Measurements from ENCODE around the gene GASK1B. TPM values are rescaled to one million over a fixed set of nuclear protein-coding genes. Genes with fewer than 3 reads are reported as not detected.

The GASK1B gene
- total RNA-seq, result 68.6 TPM
- long read RNA-seq, full-length matches to known transcripts, result 11 of 38 reads
- long read RNA-seq, partial matches to known transcripts, result 21 of 38 reads
- long read RNA-seq, other reads (novel, unspliced or antisense), result 6 of 38 reads

GRCh38 chr4:158172261-158173258 lies at the start of gene GASK1B:
TSS of gene GASK1B (minus strand) at chr4:158173025. CDS start at chr4:158171375, 1,650 bp downstream.
- intact Hi-C loops (cut with DNase I), result loop anchor here (1.0 to 5.0 kb wide), 2 partner anchors 180 to 470 kb away; no protein-coding TSS in a partner anchor
- ATAC-seq, result peak; percentile 67
- DNase-seq (ENCODE audit: missing footprints), result no peak

DNA sequence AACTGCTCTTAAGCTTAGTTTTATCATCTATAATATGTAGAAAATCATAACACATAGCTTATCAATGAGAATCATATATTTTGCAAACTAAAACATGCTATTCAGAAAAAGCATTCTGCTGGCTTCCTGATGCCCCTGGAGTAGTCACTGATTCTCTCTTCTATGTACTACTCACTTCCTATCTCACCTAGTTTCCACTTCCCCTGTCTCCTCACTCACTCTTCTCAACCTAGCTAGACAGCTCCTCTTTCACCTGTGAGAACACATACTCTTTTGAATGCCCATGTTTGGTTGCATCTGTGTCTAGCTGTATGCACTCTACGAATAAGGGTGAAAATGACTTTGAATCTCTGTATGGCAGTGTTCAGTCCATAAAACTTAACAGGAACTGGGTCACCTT lies 46.8 kb upstream of the GASK1B start:
- DNase-seq (ENCODE audit: missing footprints), result no peak
- no peak for ATAC-seq
- intact Hi-C loops (cut with DNase I), result no loop called here

DNA sequence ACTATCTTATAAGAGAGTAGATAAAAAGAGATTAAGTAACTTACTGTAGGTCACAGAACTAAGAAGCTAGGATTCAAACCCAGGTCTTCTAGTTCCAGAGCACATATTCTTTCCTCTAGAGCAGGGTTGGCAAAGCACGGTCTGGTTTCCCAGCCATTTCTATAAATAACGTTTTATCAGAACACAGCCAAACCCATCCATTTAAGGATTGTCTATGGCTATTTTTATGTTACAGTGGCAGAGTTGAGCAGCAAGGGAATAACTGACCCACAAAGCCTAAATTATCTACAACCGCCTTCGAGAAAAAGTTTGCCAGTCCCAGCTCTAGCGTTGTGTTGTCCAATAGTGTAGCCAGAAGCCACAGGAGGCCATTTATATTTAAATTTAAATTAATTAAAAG lies 44.9 kb upstream of the GASK1B start:
- no peak for DNase-seq (ENCODE audit: missing footprints)
- intact Hi-C loops (cut with DNase I), result no loop called here
- ATAC-seq, result peak; percentile 79

- no peak for ATAC-seq
- no peak for DNase-seq (ENCODE audit: missing footprints)
- intact Hi-C loops (cut with DNase I), result no loop called here
These were observed 42.0 kb upstream of the GASK1B start for GRCh38 chr4:158214856-158215255.

GRCh38 chr4:158213466-158213865 lies 40.6 kb upstream of the GASK1B start:
- DNase-seq (ENCODE audit: missing footprints), result no peak
- intact Hi-C loops (cut with DNase I), result no loop called here
- ATAC-seq, result no peak

DNA sequence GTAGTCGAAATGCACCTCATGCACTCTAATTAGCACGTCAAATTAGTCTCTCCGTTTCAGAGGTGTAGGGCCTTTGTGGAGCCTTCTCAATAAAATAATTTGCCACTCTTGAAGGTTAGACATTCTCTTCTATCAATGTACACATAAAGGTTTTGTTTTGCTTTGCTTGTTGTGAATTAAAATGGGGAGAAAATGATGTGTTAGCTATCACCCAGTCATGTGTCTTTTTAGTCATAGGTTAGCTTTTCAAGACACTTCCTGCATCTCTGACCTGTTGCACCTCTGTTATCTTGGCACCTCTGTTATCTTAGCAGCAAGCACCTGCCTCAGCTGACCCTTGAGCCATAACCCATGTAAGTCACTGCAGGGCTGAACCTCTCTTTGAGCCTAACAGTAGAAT lies 38.4 kb upstream of the GASK1B start:
- intact Hi-C loops (cut with DNase I), result no loop called here
- ATAC-seq (no peak), DNase-seq (ENCODE audit: missing footprints) (no peak)

- intact Hi-C loops (cut with DNase I), result no loop called here
- peak; percentile 99 for ATAC-seq
- DNase-seq (ENCODE audit: missing footprints), result peak; percentile 96
These were observed 37.3 kb upstream of the GASK1B start, which contains the start of gene TMEM144 for GRCh38 chr4:158209825-158210807. TSS of gene TMEM144 (plus strand) at chr4:158210486. CDS start at chr4:158212668, 2,182 bp downstream.

DNA sequence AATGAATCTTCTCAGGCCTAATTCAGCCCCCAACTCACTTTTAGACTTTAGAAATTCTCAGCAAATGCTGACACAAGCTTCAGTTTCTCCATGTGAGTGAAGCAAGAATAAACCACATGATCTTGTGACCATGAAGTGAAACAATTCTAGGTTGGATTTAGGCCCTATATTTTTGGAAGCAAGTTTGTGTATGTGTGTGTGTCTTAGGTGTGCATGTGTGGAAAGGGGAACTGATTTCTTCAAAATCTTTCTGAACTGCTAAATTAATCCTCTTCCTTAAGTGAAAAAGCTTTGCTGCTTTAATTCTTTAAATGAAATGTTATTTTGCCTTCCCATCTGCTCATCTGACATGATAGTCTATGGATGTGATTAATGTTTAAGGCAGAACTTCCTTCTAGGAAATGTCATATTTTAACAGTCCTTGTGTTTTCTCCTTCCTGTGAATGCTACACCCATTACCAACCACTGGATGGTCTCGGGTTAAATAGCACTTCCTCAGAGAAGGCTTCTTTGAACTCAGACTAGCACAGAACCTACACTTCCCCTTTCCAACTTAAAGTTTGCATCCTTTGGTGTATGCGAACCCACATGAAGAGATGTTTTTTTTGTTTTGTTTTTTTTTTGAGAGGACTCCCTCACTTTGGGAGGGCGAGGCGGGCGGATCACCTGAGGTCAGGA lies 36.3 kb upstream of the GASK1B start:
- intact Hi-C loops (cut with DNase I), result no loop called here
- ATAC-seq, result no peak
- no peak for DNase-seq (ENCODE audit: missing footprints)

GRCh38 chr4:158203929-158204328 lies 31.1 kb upstream of the GASK1B start:
- intact Hi-C loops (cut with DNase I), result no loop called here
- DNase-seq (ENCODE audit: missing footprints) (no peak), ATAC-seq (no peak)

DNA sequence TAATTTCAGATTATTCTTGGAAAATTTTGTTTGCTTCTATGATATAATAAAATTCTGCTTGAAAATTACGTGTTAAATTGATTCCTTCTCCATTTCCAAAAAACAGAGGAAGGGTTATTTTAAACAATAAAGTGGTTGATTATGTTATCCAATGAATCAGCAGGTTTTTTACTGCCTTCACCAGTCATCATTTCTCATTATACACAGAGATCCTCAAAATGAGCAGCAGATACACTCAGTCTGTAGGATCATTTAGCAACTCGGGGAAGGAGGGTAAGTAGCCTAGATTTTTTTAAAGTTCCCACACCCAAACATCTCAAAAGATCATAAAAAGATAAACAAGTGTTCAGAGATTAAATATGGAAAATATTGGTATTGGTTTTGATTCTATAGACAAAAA lies 30.6 kb upstream of the GASK1B start:
- ATAC-seq (no peak), DNase-seq (ENCODE audit: missing footprints) (no peak)
- intact Hi-C loops (cut with DNase I), result no loop called here

GRCh38 chr4:158202481-158202880 lies 29.7 kb upstream of the GASK1B start:
- intact Hi-C loops (cut with DNase I), result no loop called here
- ATAC-seq, result no peak
- no peak for DNase-seq (ENCODE audit: missing footprints)

- intact Hi-C loops (cut with DNase I), result no loop called here
- ATAC-seq, result no peak
- DNase-seq (ENCODE audit: missing footprints), result no peak
These were observed 29.1 kb upstream of the GASK1B start for GRCh38 chr4:158201876-158202275.

- DNase-seq (ENCODE audit: missing footprints), result no peak
- intact Hi-C loops (cut with DNase I), result no loop called here
- ATAC-seq, result no peak
These were observed 28.5 kb upstream of the GASK1B start for GRCh38 chr4:158201322-158201721.

DNA sequence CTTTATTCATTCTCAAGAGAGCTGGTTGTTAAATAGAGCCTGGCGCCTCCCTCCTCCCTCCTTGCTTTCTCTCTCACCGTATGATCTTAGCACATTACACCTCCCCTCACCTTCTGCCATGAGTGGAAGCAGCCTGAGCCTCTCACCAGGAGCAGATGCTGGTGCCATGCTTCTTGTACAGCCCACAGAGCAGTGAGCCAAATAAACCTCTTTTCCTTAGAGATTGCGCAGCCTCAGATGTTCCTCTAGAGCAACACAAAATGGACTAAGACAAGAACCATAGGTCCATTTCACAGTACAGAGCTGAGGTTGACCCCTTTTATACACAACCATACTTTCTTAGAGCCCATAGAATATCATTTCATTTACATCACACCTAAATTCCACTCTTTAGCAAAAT lies 27.4 kb upstream of the GASK1B start:
- intact Hi-C loops (cut with DNase I), result no loop called here
- DNase-seq (ENCODE audit: missing footprints) (no peak), ATAC-seq (no peak)

GRCh38 chr4:158197194-158197776 lies 24.5 kb upstream of the GASK1B start:
- DNase-seq (ENCODE audit: missing footprints), result no peak
- ATAC-seq, result no peak
- intact Hi-C loops (cut with DNase I), result no loop called here

- intact Hi-C loops (cut with DNase I), result no loop called here
- no peak for DNase-seq (ENCODE audit: missing footprints)
These were observed 22.5 kb upstream of the GASK1B start for GRCh38 chr4:158195297-158195696.

DNA sequence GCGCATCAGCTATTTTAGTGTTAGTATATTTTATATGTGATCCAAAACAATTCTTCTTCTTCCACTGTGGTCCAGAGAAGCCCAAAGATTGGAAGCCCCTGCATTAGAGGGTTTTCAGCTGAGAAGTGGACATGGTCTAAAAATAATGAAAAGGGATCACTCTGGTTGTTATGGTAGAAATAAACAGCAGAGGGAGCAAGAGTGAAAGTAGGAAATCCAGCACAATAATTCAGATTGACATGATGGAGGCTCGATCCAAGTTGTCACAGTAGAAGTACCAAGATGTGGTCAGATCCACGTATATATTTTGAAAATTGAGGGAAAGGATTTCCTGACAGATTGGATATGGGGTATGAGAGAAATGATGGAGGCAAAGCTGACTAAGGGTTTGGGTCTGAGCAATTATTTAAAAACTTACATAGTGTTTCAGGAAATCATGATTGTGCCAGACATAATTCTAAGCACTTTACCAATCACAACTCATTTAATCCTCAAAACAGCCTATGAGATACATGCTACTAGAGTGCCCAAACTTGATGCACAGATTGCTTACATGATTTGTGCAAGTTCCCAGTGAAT lies 20.4 kb upstream of the GASK1B start:
- DNase-seq (ENCODE audit: missing footprints) (no peak), ATAC-seq (no peak)
- intact Hi-C loops (cut with DNase I), result loop anchor here (5.0 kb wide), 1 partner anchor 59 kb away; no protein-coding TSS in a partner anchor

More at GRCh38 chr4:158195297-158195696, 22.5 kb upstream of the GASK1B start:
- no peak for ATAC-seq
